ENCODE results near the gene OR9A4.

GRCh38 chr7:141866974-141867373 lies 49.2 kb upstream of the OR9A4 start:
- no peak for TF ChIP-seq POLR2A (IDR thresholded peaks at IDR 0.05; ENCODE audit: low read length)
- TF ChIP-seq GATA1 (IDR thresholded peaks at IDR 0.05; ENCODE audit: low read depth, low read length): no peak

Measured in erythroblast (primary cell).